Superior temporal gyrus (tissue), 1 donor: ENCODE data around the gene SETD3.

Experiments
- DNase-seq: peaks from one replicate; pipeline ENCODE4 v3.0.0-alpha.2; 2016; ENCODE audit errors: extremely low spot score

Gene SETD3

DNA sequence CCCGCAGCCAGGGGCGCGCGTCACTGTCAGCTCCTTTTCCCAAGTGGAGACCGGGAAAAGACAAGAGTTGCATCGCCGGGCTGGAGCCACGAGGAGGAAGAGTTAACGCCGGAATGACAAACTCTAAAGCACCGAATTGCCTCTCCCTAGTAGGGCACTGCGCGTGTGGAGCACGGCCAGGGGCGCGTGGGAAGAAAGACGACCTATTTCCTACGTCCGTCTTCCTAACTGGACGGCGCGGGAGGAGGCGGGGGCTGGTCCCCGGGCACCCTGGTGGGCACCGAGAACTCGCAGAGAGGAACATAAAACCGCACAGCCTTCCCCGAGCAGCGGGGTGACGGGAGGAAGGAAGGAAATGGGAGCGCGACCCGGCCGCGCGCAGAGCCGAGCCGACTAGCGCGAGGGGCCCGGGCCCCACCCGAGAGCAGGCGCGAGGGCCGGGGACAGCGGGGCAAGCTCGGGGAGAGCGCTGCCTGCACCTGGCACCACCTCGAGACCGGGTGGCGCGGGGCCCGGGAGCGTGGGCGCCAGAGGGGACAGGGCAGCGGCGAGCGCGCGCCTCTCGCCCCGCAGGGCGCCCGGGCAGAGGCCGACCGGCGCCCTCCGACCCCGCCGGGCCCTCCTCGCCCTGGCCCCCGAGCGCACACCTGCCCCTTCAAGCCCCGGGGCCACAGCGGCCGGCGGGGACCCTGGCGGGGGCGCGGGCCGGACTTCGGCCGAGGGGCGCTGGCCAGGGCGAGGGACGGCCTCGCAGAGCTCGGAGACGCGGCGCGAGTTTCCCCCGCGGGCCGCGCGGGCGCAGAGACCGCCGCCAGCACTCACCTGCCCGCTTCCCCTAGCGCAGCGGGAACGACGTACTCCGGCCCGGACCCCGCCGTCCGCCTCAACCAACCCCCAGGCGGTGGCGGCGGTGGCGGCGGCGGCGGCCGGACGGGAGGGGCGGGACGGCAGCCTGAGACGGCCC, at the start of gene SETD3:
Gene SETD3, minus strand, starts transcription at position 954 of the 964 bp plus-strand sequence. CDS start 15,054 bp downstream, outside the sequence.
- peak; percentile 48 for DNase-seq

GRCh38 chr14:99529899-99530298, 49.2 kb upstream of the SETD3 start:
- no peak for DNase-seq

DNA sequence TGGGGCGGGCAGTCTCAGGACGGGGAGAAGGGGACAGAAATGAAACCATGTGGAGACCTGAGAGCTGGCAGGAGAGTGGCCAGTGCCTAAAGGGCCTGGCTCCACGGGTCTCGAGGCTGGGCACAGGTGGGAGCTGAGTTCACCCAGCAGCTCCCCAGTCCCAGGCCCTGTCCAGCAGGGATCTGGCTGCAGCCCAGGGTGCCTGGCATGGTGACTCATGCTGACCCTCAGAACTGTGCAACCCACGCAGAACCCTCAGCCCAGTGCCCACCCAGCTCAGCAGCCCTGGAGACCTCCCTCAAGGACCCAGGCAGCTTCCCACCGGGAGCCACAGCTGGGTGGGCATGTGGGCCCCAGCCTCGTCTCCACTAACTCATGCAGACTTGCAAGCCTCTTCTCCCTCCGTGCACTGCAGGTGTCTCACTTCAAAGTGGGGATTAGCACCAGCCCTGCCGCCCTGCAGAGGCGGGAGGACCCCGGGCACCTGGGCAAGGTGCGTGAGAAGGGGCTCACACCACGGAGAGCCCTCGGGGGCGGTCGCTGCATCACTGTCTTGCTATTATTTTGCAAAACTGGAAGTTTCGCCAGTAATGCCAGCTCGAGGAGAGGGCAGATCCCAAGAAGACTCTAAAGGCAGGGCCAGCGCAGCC, 46.9 kb upstream of the SETD3 start:
- DNase-seq, result no peak

DNA sequence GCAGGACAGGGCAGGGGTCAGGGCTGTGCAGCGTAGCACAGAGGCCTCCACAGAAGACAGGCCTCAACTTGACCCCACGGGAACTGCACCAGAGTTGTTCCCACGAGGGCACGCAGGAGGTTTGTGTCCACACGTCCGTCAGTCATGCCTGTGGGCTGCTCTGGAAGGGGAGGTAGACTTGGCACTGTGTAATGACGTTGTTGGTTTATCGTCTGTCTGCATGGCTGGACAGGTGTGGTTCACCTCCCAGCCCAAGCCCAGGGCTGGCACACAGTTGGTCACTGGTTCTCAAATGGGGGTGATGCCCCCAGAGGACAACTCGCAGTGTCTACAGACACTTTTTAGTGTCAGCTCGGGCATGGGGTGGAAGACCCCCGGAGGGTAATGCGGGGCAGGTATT, 46.4 kb upstream of the SETD3 start:
- no peak for DNase-seq

DNA sequence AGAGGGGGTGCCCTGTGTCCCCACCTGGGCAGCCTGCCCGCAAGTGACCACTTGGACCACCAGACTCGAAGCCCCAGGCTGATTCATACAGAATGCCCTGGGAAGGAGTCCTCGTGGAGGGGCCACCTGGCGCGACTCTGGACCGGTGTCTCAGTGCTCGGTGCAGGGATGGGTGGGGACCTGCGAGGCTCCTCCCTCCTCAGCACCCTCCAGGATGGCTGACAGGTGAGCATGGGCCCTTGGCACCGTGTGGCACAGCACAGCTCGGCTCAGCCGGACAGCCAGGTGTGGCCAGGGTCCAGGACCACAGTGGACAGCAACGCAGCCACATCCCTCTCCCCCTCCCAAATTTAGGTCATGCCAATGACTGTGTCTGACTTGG, 45.0 kb upstream of the SETD3 start:
- DNase-seq, result no peak

GRCh38 chr14:99524804-99525698, 44.4 kb upstream of the SETD3 start:
- no peak for DNase-seq

DNA sequence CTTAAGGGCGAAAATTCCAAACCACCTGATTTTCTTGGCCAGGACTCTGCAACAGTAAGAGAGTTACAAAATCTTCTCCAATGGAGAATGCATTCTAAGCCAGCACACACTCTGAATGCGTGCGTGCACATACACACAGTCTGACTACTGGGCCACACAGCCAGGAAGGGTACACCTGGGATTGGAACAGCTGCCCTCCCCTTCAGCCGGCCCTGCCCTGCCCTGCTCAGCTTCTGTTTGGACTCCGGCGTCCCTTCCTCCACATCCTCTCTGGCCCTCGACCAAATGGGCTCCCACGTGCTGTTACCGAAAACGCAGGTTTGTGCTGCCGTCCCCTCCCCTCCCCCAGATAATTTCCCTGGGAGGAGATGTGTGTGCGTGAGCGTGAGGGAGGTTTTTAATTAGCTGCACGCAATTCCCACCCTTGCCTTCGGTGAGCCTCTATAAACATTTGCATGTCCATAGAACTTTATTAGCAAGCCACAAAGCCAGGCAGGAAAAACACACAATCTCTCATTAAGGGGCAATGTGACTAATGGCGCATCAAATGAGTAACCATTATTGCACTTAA, 43.5 kb upstream of the SETD3 start:
- DNase-seq, result no peak

- DNase-seq, result no peak
These were observed 43.0 kb upstream of the SETD3 start for GRCh38 chr14:99523704-99524055.

DNA sequence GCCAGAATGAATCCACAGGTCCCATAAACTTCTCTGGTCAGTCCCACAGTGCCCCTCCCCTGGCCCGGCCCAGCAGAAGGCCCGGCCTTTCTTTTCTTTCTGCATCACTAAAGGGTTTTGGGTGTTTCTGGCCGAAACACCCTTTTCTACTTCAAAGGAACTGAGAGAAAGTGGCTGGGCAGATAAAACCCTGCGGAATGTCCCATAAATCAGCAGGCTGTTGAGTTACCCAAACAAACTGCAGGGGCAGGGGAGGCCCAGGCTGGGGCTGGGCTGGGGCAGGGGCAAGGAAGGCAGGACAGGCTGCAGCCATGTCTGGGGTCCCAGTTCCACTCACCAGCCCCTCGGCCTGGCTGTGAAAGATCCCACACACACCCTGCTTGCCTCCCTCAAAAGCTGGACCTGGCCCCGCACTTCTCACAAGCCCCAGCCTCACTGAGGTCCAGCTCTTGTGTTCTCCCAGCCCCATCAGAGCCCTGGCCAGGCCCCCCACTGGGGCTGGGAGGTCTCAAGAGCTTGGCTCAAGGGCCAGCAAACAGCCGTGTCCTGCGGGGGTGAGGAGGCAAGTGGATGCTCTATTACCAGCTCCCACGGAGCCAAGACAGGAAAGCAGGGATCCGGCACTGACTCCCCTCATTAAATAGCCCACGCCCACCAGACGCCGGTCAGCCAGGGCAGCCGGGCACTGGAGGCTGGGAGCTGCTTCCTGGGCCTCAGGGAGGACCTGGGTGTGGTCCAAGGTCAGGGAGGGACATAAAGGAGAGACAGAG, 42.5 kb upstream of the SETD3 start:
- no peak for DNase-seq

DNA sequence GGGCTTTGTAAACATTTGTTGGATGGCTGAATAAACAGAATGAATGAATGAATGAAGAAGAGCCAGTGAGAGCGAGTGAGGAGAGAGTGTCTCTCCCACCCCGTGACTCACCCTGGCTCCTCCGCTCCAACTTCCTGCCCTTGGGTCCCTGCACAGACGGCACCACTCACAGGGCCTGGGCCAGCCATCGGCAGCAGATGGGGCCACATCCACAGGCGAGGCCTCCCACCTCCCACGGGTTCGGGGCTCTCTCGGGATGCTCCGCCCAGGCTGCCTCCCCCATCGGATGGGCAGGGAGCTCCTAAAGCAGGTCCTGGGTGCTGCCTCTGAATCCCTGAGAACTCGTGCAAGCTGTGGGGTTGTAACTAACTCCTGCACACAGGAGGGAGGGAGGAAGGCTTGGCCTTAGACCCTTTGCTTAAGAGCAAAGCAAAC, 41.8 kb upstream of the SETD3 start:
- no peak for DNase-seq

DNA sequence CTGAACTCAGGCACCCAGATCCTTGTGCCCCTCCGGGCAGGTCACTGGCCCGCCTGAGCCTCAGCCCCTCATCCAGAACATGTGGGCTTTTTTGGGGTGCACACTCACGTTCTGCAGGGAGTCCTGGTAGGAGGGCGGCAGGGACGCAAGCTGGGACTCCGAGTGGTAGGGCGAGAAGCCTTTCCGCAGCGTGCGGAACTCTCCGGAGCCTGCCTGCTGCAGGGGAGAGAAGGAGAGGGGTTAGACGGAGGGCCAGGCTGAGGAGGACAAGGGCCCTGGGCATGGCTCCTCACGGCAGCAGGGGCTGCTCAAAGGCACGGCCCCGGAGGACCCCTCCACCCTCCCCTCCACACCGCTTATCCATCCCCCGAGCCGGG, 41.4 kb upstream of the SETD3 start:
- DNase-seq, result no peak

DNA sequence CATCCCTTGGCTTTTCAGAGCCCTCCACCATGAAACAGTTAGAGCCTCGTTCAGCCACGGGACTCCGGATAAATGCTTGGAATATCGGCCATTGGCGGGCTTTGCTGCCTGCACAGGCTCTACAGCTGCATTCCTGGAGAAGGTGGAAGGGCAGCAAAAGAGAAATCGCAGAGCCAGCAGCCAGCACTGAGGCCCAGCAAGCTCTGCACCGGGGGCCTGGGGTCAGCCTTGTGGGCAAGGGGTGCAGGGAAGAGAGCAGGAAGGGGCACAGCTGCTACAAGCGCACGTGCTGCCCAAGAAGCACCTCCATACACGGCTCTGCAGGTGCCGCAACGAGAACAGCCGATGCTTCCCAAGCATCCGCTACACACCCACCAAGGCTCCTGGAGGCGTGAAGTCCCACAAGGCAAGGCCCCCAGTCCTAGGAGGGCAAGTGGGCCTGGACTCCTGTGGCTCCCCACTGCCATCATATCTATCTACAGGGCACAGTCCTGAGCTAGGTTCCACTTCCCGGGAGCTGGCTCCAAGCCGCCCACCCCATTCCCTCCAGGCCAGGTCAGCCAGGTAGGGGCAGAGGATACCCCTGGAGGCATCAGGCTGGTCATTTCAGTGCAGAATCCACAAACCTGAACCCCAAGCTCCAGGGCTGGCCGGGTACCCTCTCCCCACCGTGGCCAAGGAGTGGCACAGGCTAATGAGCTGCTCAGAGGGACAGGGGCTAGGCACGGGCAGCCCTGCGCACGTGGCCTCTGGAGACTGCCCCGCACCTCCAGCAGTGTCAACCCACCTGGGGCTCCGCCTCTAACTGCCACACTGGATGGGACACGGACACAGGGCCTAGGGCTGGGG, 40.7 kb upstream of the SETD3 start:
- no peak for DNase-seq

DNA sequence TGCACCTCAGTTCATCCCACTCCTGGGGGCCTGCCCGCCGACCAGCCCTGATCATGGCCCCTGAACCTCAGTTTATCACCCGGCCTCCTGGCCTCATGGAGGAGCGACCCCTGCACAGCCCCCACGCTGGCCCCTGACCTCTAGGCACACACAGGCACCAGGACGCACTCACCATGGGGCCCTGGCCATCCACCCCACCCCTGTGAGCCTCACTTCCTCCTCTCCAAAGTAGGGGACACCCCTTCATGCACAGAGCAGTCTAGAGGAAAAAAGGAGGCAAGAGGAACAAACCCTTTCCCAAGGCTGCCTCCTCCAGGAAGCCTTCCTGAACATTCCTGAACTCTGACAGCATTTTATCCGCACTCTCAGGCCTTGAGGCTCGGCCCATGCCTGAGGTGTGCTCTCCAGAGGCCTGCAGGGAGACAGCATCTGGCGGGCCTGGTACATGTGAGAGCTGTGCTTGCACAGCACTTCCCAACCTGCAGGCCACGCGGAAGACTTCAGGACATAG, 40.0 kb upstream of the SETD3 start:
- DNase-seq, result no peak

GRCh38 chr14:99519931-99520421, 39.3 kb upstream of the SETD3 start:
- no peak for DNase-seq

DNA sequence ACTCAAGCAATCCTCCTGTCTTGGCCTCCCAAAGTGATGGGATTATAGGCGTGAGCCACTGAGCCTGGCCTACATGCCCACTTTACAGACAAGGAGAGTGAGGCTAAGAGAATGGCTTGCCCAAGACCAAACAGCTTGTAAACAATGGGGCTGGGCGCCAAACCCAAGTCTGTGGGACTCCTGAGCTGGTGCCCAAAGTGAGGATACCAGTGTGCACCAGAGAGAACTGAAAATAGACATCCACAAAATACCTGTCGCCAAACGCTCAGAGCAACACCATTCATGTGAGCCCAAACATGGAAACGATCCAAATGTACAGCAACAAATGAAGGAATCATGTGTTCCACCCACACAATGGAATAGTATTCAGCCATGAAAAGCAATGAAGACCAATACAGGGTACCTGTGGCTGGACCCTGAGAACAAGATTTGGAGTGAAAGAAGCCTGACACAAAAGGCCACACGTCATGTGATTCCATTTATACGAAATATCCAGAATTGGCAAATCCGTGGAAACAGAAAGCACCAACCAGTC, 38.8 kb upstream of the SETD3 start:
- no peak for DNase-seq

GRCh38 chr14:99518441-99519346, 38.0 kb upstream of the SETD3 start:
- DNase-seq, result peak; percentile 71

DNA sequence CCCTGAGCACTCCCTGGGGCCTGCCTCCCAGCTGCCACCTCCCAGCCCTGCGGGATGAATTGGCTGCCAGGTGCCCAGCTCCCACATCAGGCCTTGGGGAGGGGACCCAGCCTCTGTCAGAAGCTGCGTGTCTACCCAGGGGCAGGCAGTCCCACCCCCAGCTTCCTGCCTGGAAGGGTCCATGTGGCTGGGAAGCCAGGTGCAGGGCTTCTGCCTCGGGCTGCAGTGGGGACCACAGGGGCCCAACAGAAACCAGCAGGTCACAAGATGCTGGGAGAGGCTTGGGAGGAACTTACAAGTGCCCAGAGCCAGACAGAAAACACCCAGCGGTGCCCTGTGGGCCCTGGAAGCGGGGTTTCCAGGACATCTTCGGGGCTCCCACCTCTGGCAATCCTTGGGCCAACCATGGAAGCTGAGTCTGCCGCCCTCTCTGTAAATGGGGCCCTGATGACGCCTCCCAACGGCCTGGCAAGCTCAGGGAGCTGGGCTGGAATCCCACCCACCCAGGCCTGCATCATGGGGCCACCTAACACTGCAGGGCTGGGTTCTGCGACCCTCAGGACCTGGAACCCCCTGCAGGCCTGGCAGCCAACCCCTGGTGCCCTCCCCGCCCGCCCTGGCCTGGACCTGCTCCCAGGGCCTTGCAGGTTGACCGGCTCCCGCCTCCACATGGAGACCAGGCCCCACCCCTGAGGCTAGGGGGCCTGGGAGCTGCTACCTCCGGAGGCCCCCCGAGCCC, 37.2 kb upstream of the SETD3 start:
- no peak for DNase-seq
